Esophagus muscularis mucosa (tissue), 3 donors: Measurements from ENCODE around the gene DSCAM.

Experiments used
- POLR2A ChIP-seq: fragments of 450-650 bp; IDR thresholded peaks from one replicate; pipeline ENCODE4 v1.6.1; 2017; ENCODE audit warnings: antibody characterized with exemption, moderate library complexity, mild to moderate bottlenecking, low read depth
- TF ChIP-seq, protein P1 (sequence below), 3 experiments: fragments of 200-600 bp in 2 of 3; fragments of 450-650 bp in 1 of 3; sonication (generic) in 2 of 3; IDR thresholded peaks; one replicate each; pipeline ENCODE4 v1.5.1; 2017 to 2019; ENCODE audit warnings: antibody characterized with exemption in 3 of 3, mild to moderate bottlenecking in 2 of 3, moderate library complexity in 1 of 3

- TF ChIP-seq, protein P1, sequence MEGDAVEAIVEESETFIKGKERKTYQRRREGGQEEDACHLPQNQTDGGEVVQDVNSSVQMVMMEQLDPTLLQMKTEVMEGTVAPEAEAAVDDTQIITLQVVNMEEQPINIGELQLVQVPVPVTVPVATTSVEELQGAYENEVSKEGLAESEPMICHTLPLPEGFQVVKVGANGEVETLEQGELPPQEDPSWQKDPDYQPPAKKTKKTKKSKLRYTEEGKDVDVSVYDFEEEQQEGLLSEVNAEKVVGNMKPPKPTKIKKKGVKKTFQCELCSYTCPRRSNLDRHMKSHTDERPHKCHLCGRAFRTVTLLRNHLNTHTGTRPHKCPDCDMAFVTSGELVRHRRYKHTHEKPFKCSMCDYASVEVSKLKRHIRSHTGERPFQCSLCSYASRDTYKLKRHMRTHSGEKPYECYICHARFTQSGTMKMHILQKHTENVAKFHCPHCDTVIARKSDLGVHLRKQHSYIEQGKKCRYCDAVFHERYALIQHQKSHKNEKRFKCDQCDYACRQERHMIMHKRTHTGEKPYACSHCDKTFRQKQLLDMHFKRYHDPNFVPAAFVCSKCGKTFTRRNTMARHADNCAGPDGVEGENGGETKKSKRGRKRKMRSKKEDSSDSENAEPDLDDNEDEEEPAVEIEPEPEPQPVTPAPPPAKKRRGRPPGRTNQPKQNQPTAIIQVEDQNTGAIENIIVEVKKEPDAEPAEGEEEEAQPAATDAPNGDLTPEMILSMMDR (IDR thresholded peaks at IDR 0.05): no peak
- no peak for TF ChIP-seq POLR2A
These were observed 199.3 kb downstream of the DSCAM start for GRCh38 chr21:40647706-40648105.
